HepG2 (cell line): ENCODE results near the gene ASCC3. TPM values are rescaled to one million over a fixed set of nuclear protein-coding genes. Genes with fewer than 3 reads are reported as not detected.

ENCODE experiments used
- ATAC-seq: fragments of 200-7000 bp; cut with Tn5 transposase; 3 replicates; pipeline ENCODE4 v1.9.1; 2020; ENCODE audit warnings: mild to moderate bottlenecking, moderate library complexity
- BruUV-seq: library from RNA; stranded (reverse); fragments of 400-500 nt; replicated peaks from 2 replicates; lab custom pipeline; 2021; lab: Mats Ljungman, UMichigan
- CTCF ChIA-PET: fragments of 300-600 bp; formaldehyde crosslinking; extraction: SDS; loops from one replicate; lab custom pipeline; 2021; ENCODE audit warnings: low total read pairs, inconsistent platforms, low intra/inter-chr PET ratio; lab: Yijun Ruan, JAX
- POLR2A ChIA-PET: fragments of 350-600 bp; sonication (Branson Sonifier 250); formaldehyde crosslinking; loops from one replicate; lab custom pipeline; 2020; ENCODE audit warnings: antibody characterized with exemption, inconsistent platforms; lab: Yijun Ruan, JAX
- DNase-seq: peaks from one replicate; pipeline ENCODE4 v3.0.0-alpha.2; 2015; ENCODE audit warnings: low spot score
- FAIRE-seq: peaks from 3 replicates; lab custom pipeline; 2011; peaks lifted over from hg19 to GRCh38; lab: Jason Lieb, UNC
- H2AFZ ChIP-seq: one replicate; pipeline ENCODE4 v1.6.1; 2011; ENCODE audit warnings: low read length, inconsistent platforms
- H3K27ac ChIP-seq: fragments of 300-600 bp; 3 replicates; pipeline ENCODE4 v1.8.0; 2011; ENCODE audit warnings: mixed run types, mild to moderate bottlenecking, mixed read lengths, low read length, inconsistent platforms; ENCODE audit not compliant: insufficient read depth; ENCODE audit errors: extremely low read length
- H3K27me3 ChIP-seq, 2 experiments: fragments of 200-600 bp in 1 of 2; 2 replicates in 1 of 2; 3 replicates in 1 of 2; pipeline versions ENCODE4 v1.6.0 to v1.8.0; 2011; ENCODE audit warnings: low read length in 2 of 2, mild to moderate bottlenecking in 2 of 2, moderate library complexity in 2 of 2, inconsistent platforms in 1 of 2; ENCODE audit not compliant: insufficient read depth in 2 of 2, control insufficient read depth in 1 of 2
- H3K36me3 ChIP-seq, 2 experiments: fragments of 200-600 bp in 1 of 2; replicated peaks in 1 of 2; 2 replicates in 1 of 2; 3 replicates in 1 of 2; pipeline versions ENCODE4 v1.5.1 to v1.8.0; 2011; ENCODE audit warnings: low read length in 2 of 2, inconsistent platforms in 1 of 2; ENCODE audit not compliant: insufficient read depth in 2 of 2, control insufficient read depth in 1 of 2
- H3K4me1 ChIP-seq: 2 replicates; pipeline ENCODE4 v1.5.1; 2012; ENCODE audit warnings: low read length, inconsistent platforms; ENCODE audit not compliant: insufficient read depth
- H3K4me2 ChIP-seq: 2 replicates; pipeline ENCODE4 v1.6.0; 2011; ENCODE audit warnings: low read depth, low read length, inconsistent platforms
- H3K4me3 ChIP-seq, 3 experiments: fragments of 200-600 bp in 1 of 3; sonication (generic), shearing (Covaris generic) in 1 of 3; replicated peaks in 1 of 3; 2 replicates each; pipeline ENCODE4 v1.5.1; 2011 to 2016; ENCODE audit warnings: low read length in 3 of 3, inconsistent platforms in 2 of 3, low read depth in 2 of 3, mild to moderate bottlenecking in 2 of 3, control low read depth in 1 of 3, mixed read lengths in 1 of 3; ENCODE audit not compliant: insufficient read depth in 1 of 3
- H3K79me2 ChIP-seq: one replicate; pipeline ENCODE4 v1.6.1; 2011; ENCODE audit warnings: low read length, inconsistent platforms; ENCODE audit not compliant: insufficient read depth
- H3K9ac ChIP-seq: 2 replicates; pipeline ENCODE4 v1.6.0; 2011; ENCODE audit warnings: mild to moderate bottlenecking, low read depth, low read length, inconsistent platforms; ENCODE audit not compliant: insufficient read depth
- H3K9me3 ChIP-seq: 2 replicates; pipeline ENCODE4 v1.5.1; 2012; ENCODE audit warnings: mild to moderate bottlenecking, low read length
- H4K20me1 ChIP-seq: 2 replicates; pipeline ENCODE4 v1.6.0; 2011; ENCODE audit warnings: inconsistent platforms, mild to moderate bottlenecking, low read length, moderate library complexity; ENCODE audit not compliant: insufficient read depth
- DNMT3B ChIP-seq: conservative IDR thresholded peaks from 2 replicates; pipeline ENCODE4 v1.6.1; 2016; ENCODE audit warnings: missing biosample characterization, control low read depth
- NKX3-1 ChIP-seq: sonication (generic); formaldehyde crosslinking; IDR thresholded peaks from 2 replicates; pipeline ENCODE4 v1.5.0; 2020; ENCODE audit warnings: missing genetic modification reagents
- RBM39 ChIP-seq: fragments of 200-400 bp; formaldehyde crosslinking; IDR thresholded peaks from one replicate; pipeline ENCODE4 v1.6.1; 2018; ENCODE audit warnings: antibody characterized with exemption, mild to moderate bottlenecking, low read depth, low read length; ENCODE audit not compliant: poor library complexity, severe bottlenecking
- ZNF503 ChIP-seq: sonication (generic); formaldehyde crosslinking; IDR thresholded peaks from 2 replicates; pipeline ENCODE4 v1.4.0; 2020; ENCODE audit warnings: missing genetic modification reagents
- ZNF547 ChIP-seq: sonication (generic); formaldehyde crosslinking; IDR thresholded peaks from 2 replicates; pipeline ENCODE4 v1.5.1; 2020; ENCODE audit warnings: mild to moderate bottlenecking, missing genetic modification reagents
- ZNF570 ChIP-seq: sonication (generic); formaldehyde crosslinking; IDR thresholded peaks from 2 replicates; pipeline ENCODE4 v1.4.0; 2020; ENCODE audit warnings: mild to moderate bottlenecking, missing genetic modification reagents, borderline replicate concordance
- ZNF761 ChIP-seq: sonication (generic); formaldehyde crosslinking; conservative IDR thresholded peaks from 2 replicates; pipeline ENCODE4 v1.4.0; 2020; ENCODE audit warnings: mild to moderate bottlenecking, missing genetic modification reagents
- ZNF766 ChIP-seq: sonication (generic); formaldehyde crosslinking; IDR thresholded peaks from 2 replicates; pipeline ENCODE4 v1.5.0; 2020; ENCODE audit warnings: missing genetic modification reagents, borderline replicate concordance
- WGBS: methylation state at CpG from one replicate; pipeline ENCODE4 v1.1.6; 2017; ENCODE audit warnings: low lambda C conversion rate; 5-methylcytosine and 5-hydroxymethylcytosine counted together
- in situ Hi-C: cut with HindIII; loops from 2 replicates; pipeline ENCODE4 v1.10.0; 2017; ENCODE audit warnings: low pct_unique_long_range_greater_than_20kb; ENCODE audit not compliant: extremely low pct_ligation_motif_present
- intact Hi-C: fragments of 100-400 bp; cut with micrococcal nuclease; formaldehyde crosslinking; loops from one replicate; pipeline ENCODE4 v1.10.0; 2022; ENCODE audit not compliant: unreplicated experiment
- polyA plus RNA-seq, 8 experiments: library from polyadenylated mRNA; depleted of rRNA in 3 of 8; stranded (reverse) in 7 of 8; unstranded in 1 of 8; fragments of >200 nt; fragmentation: Illumina TruSeq in 4 of 8; extraction: Trizol in 4 of 8; gene quantifications; 2 replicates each; pipeline versions ENCODE4 v1.2.1 to v1.2.3, GENCODE V29; 2011 to 2016; ENCODE audit warnings: low read depth in 4 of 8, missing spikeins in 1 of 8, mixed read lengths in 1 of 8; ENCODE audit not compliant: insufficient read depth in 1 of 8
- total RNA-seq, 5 experiments: library from RNA; depleted of rRNA; stranded (reverse); fragments of >200 nt; fragmentation: Illumina TruSeq; extraction: Trizol; gene quantifications; 2 replicates each; pipeline ENCODE4 v1.2.3, GENCODE V29; 2016; ENCODE audit warnings: low read depth in 1 of 5
- TF ChIP-seq, protein P1 (sequence below): sonication (generic); formaldehyde crosslinking; IDR thresholded peaks from 2 replicates; pipeline ENCODE4 v1.8.0; 2022; ENCODE audit warnings: low read depth, missing genetic modification reagents
- TF ChIP-seq, protein P2 (sequence below): IDR thresholded peaks from 2 replicates; pipeline ENCODE4 v1.6.1; 2016; ENCODE audit warnings: low read depth

The ASCC3 gene
- total and polyA plus RNA-seq, 2 of the 13 experiments (the other 11 are each of a cell fraction or from before 2014, with no cell fraction given) = 23.1 to 55.7 TPM

- Histone ChIP-seq H3K9ac (no peak overlapping the region), H3K4me2 (no peak overlapping the region), H3K4me3 (no peak overlapping the region), H3K27me3 (no peaks in the 10 kb centered on the region), H3K36me3 (peaks cover 0 to 8% of the 10 kb centered on the region in 2 experiments; a peak in 1 of 5 replicates), H3K79me2 (no peaks in the 10 kb centered on the region), H4K20me1 (no peaks in the 10 kb centered on the region), H3K4me1 (no peaks in the 10 kb centered on the region), H3K9me3 (no peaks in the 10 kb centered on the region), H2AFZ (no peak overlapping the region), H3K27ac (no peak overlapping the region)
- WGBS = 93% methylated on average over 1 of the region's 1 CpG
- POLR2A ChIA-PET = no interaction called here
- FAIRE-seq (no peak), DNase-seq (no peak), ATAC-seq (no peak)
- CTCF ChIA-PET = no interaction called here
- intact Hi-C loops = no loop called here
- no peak for TF ChIP-seq ZNF570 (CRISPR knock-in tag)
- TF ChIP-seq RBM39 = no peak
- no peak for TF ChIP-seq ZNF503
- TF ChIP-seq NKX3-1 (CRISPR knock-in tag) = no peak
- no peak for TF ChIP-seq ZNF761
- TF ChIP-seq, protein P1, sequence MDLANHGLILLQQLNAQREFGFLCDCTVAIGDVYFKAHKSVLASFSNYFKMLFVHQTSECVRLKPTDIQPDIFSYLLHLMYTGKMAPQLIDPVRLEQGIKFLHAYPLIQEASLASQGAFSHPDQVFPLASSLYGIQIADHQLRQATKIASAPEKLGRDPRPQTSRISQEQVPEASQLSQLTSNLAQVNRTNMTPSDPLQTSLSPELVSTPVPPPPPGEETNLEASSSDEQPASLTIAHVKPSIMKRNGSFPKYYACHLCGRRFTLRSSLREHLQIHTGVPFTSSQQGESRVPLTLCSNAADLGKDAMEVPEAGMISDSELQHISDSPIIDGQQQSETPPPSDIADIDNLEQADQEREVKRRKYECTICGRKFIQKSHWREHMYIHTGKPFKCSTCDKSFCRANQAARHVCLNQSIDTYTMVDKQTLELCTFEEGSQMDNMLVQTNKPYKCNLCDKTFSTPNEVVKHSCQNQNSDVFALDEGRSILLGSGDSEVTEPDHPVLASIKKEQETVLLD = no peak
- no peak for TF ChIP-seq DNMT3B (CRISPR knock-in tag)
- no peak for TF ChIP-seq ZNF766 (CRISPR knock-in tag)
- TF ChIP-seq ZNF547 (CRISPR knock-in tag) = no peak
- TF ChIP-seq, protein P2, sequence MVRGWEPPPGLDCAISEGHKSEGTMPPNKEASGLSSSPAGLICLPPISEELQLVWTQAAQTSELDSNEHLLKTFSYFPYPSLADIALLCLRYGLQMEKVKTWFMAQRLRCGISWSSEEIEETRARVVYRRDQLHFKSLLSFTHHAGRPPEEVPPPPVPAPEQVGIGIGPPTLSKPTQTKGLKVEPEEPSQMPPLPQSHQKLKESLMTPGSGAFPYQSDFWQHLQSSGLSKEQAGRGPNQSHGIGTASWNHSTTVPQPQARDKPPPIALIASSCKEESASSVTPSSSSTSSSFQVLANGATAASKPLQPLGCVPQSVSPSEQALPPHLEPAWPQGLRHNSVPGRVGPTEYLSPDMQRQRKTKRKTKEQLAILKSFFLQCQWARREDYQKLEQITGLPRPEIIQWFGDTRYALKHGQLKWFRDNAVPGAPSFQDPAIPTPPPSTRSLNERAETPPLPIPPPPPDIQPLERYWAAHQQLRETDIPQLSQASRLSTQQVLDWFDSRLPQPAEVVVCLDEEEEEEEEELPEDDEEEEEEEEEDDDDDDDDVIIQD (CRISPR knock-in tag) = no peak
- in situ Hi-C loops = no loop called here
- BruUV-seq = no TSS peak
These were observed 254.4 kb downstream of the ASCC3 start for GRCh38 chr6:100626721-100627120.
